DMS53 (cell line): ENCODE results near the gene TLR10.

Source experiments
- DNase-seq: peaks from one replicate; lab custom pipeline; 2025; lab: John Stamatoyannopoulos, UW

Gene TLR10

DNA sequence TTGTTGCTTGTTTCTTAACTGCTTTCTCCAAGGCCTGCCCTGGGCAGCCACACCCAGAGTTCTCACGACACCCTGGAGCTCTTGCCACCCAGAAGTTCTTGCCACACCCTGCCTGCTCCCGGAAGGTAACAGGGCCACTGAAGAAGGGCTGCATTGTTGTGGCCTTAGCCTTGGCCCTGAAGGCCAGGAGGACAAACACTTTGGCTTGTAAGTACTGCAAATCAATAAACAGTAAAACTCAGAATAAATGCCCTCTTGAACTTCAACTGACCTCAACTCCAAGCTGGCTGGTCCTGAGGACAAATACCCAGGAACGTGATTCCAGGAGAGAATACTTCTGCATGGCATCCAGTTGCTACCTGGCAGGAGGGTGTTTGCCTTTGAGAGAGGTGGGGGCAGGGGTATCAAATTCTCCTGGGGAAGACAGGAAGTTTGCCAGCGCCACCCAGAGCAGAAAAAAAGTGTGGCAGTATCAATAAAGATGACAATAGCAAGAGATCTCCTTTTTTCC lies 54.1 kb downstream of the TLR10 start:
- peak; percentile 95 for DNase-seq

DNA sequence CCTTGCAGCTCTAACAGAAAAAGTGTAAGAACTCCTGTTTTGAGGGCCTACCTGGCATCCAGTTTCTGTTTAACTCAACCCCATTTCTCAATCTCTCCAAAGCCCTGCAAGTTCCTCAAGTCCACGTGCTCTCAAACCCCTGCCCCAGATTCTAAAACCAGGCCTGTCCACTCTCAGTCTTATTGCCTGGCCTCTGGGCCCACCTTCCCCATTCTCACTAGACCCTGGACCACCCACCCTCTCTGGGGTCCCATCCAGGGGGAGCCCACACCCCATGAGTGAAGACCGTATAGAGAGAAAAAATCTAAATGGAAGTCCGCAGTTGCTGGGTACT lies 58.3 kb downstream of the TLR10 start:
- no peak for DNase-seq

DNA sequence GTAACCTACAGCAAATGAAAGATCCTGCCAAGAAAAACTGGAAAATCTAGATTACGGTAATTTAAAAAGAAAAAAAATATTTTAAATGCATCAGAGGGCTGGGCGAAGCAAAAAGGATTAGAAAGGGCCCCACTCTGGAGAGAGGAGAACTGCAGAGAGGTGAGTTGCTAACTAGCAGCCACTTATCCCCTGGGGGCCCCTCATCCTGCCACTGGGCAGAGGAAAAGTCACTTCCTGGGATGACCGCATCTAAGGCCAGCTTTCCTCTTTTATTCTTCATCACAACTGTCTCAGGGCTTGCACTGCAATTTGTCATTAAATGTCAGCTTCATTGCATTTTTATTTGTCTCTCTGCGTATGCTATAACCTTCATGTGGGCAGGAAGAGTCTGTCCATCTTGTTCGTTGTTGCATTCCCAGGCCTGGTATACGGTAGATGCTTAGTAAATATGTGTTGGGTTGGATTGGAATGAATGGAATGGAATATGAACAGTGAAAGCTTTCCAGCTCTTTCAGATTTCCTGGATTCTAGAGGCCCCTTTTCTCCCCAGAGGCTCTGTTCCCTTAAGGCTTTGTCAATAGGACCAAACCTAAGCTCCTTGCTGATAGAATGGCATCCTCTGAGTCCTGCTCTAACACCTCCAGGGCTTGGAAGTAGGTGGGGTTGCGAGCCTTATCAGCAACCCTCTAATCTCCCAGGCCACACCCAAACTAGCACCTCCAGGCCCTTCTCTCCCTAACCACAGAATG lies 58.9 kb downstream of the TLR10 start:
- DNase-seq = no peak

DNA sequence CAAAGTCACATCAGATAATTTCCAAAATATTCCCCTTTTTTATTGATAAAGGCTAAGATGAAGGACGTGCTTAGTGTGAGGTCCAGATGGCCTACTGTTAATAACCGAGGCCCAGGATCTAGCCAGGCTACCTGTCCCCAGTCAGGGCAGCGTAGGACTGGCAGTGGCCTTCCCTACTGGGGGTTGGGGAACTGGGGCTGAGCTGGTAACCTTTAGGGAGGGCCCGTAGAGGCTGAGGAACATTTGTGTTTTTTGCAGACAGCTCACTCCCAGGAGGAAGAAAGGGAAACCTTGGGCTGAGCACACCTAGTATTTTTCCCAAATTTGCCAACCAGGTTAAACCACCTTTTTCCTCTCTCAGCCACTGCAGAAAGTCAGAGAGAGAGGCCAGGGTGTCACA lies 59.7 kb downstream of the TLR10 start:
- no peak for DNase-seq
